Lower leg skin (tissue), 4 donors: ENCODE results near the gene RAP2B. TPM values are rescaled to one million over a fixed set of nuclear protein-coding genes. Genes with fewer than 3 reads are reported as not detected.

Experiments
- DNase-seq, 2 donors: peaks; one replicate each; pipeline ENCODE4 v3.0.0-alpha.2; 2019; ENCODE audit warnings: low spot score in 2 of 2
- H3K4me3 ChIP-seq: fragments of 200-600 bp; sonication (generic); 2 replicates; pipeline ENCODE4 v1.5.1; 2017; ENCODE audit warnings: mild to moderate bottlenecking, low read depth; ENCODE audit not compliant: poor library complexity, severe bottlenecking
- CTCF ChIP-seq, 3 donors: fragments of 450-650 bp; IDR thresholded peaks; one replicate each; pipeline ENCODE4 v1.5.1; 2016; ENCODE audit warnings: antibody characterized with exemption in 3 of 3, mild to moderate bottlenecking in 3 of 3, moderate library complexity in 2 of 3
- POLR2A ChIP-seq, 2 donors: fragments of 450-650 bp; IDR thresholded peaks; one replicate each; pipeline ENCODE4 v1.6.1; 2016 to 2017; ENCODE audit warnings: antibody characterized with exemption in 2 of 2, mild to moderate bottlenecking in 1 of 2, moderate library complexity in 1 of 2
- WGBS, 2 donors: methylation state at CpG; one replicate each; pipeline ENCODE4 v1.1.5; 2018; 5-methylcytosine and 5-hydroxymethylcytosine counted together
- intact Hi-C: fragments of 100-400 bp; cut with DNase I; formaldehyde crosslinking; loops from one replicate; pipeline ENCODE4 v1.15.0; 2023; ENCODE audit warnings: low total_unique reads
- total RNA-seq, 4 donors: library from RNA; depleted of rRNA; stranded (reverse); fragments of >200 nt; gene quantifications; one replicate each; pipeline ENCODE4 v1.1.0, GENCODE V29; 2016

The RAP2B gene
- total RNA-seq, 4 donors from 2014 or later: 10.1 to 13.7 (median 11.7) TPM

- intact Hi-C loops: no loop called here
- H3K4me3 ChIP-seq: no peak overlapping the region
- DNase-seq: no peak
- WGBS, 2 donors: 70 to 77% methylated on average over 4 of the region's 4 CpGs
- no peak for TF ChIP-seq CTCF (IDR thresholded peaks at IDR 0.05)
- no peak for TF ChIP-seq POLR2A (IDR thresholded peaks at IDR 0.05)
Observed at GRCh38 chr3:153158189-153158588, 3.8 kb upstream of the RAP2B start.

- TF ChIP-seq CTCF (IDR thresholded peaks at IDR 0.05) (no peak), POLR2A (IDR thresholded peaks at IDR 0.05) (no peak)
- no peak for DNase-seq
- WGBS, 2 donors: 84% methylated on average over 9 of the region's 9 CpGs
- intact Hi-C loops: no loop called here
- no peak overlapping the region for H3K4me3 ChIP-seq
Observed at GRCh38 chr3:153158961-153159735, 2.9 kb upstream of the RAP2B start.

- H3K4me3 ChIP-seq: peak overlapping the region; percentile 53
- intact Hi-C loops: loop anchor here (10.0 kb wide), 1 partner anchor 105 kb away; no protein-coding TSS in a partner anchor
- WGBS, 2 donors: 75 to 76% methylated on average over 9 of the region's 9 CpGs
- DNase-seq: no peak
- TF ChIP-seq POLR2A (IDR thresholded peaks at IDR 0.05): no peak
- no peak for TF ChIP-seq CTCF (IDR thresholded peaks at IDR 0.05)
Observed at GRCh38 chr3:153159771-153160397, 2.1 kb upstream of the RAP2B start.

- no peak for TF ChIP-seq POLR2A (IDR thresholded peaks at IDR 0.05)
- no peak for TF ChIP-seq CTCF (IDR thresholded peaks at IDR 0.05)
- DNase-seq: peak; percentile 88 to 96
- WGBS, 2 donors: 0% methylated on average over 26 to 30 of the region's 43 CpGs
- H3K4me3 ChIP-seq: peak overlapping the region; percentile 53
- intact Hi-C loops: loop anchor here (10.0 kb wide), 1 partner anchor 106 kb away; no protein-coding TSS in a partner anchor
Observed at GRCh38 chr3:153160451-153161137, 1.4 kb upstream of the RAP2B start.

GRCh38 chr3:153161138-153161713 lies 800 bp upstream of the RAP2B start:
- intact Hi-C loops: loop anchor here (10.0 kb wide), 1 partner anchor 106 kb away; no protein-coding TSS in a partner anchor
- 0 to 1% methylated on average over 26 to 27 of the region's 27 CpGs for WGBS, 2 donors
- H3K4me3 ChIP-seq: peak overlapping the region; percentile 77
- peak in 1 of 2 donors; percentile 21 for TF ChIP-seq POLR2A (IDR thresholded peaks at IDR 0.05)
- TF ChIP-seq CTCF (IDR thresholded peaks at IDR 0.05): no peak
- peak; percentile 97 to 98 for DNase-seq
